GM15510 (cell line): ENCODE measurements around the gene EPN3.

Experiments
- POLR2A ChIP-seq: IDR thresholded peaks from 3 replicates; pipeline ENCODE4 v1.6.1; 2011; ENCODE audit warnings: borderline replicate concordance; ENCODE audit not compliant: insufficient read length; ENCODE audit errors: extremely low read depth

The EPN3 gene

DNA sequence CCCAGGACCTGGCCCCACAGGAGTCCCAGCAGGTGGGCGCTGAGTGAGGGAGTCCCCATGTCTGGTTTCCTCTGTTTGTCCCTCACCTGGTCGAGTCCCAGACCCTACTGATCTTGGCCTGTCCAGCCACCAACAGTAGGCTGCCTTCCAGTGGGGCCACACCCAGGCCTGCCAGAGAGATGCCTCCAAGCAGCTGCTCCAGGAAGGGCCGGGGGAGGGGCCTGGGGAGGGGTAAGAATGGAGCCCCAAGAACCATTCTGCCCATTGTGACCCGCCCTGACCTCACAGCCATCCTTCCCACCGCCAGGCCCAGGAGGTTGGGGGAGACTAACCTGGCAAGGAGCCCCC, 15.2 kb downstream of the EPN3 start:
- TF ChIP-seq POLR2A: no peak

DNA sequence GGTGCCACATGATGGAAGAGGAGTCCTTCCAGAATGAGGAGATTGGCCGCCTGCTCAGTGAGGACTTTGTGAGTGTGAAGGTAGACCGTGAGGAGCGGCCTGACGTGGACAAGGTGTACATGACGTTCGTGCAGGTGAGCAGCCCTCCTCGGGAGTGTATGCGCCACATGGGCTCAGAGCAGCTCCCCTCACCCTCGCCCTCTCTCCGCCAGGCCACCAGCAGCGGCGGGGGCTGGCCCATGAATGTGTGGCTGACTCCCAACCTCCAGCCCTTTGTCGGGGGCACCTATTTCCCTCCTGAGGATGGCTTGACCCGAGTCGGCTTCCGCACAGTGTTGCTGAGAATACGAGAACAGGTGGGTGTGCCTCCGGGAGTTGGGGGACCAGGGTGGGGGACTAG, 16.3 kb downstream of the EPN3 start:
- TF ChIP-seq POLR2A: no peak

DNA sequence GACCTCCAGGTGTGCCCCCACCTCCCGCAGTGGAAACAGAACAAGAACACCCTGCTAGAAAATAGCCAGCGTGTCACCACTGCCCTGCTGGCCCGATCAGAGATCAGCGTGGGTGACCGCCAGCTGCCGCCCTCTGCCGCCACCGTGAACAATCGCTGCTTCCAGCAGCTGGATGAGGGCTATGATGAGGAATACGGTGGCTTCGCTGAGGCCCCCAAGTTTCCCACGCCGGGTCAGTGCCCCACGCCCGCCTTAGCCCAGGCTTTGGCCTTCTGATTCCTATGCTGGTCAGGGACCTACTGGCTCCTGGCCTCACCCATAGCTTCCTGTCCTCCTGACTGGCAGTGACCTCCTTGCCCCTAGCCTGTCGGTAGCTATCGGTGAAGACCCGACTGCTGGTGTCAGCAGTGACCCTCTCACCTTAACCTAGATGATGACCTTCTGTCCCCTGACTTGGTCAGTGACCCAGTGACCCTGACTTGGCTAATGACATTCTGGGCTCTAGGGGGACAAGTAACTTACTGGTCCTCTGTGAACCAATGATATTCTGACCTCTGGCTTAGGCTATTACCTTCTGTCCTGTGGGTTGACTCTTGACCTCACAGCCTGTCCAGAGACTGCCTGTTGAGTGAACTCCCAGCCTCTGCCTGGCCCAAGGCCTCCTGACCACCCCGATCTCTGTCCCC, 16.9 kb downstream of the EPN3 start:
- TF ChIP-seq POLR2A: no peak

- TF ChIP-seq POLR2A: no peak
Observed at GRCh38 chr17:50549969-50550368, 17.4 kb downstream of the EPN3 start.

GRCh38 chr17:50550661-50551432, 18.3 kb downstream of the EPN3 start:
- TF ChIP-seq POLR2A: no peak

GRCh38 chr17:50551433-50551815, 18.9 kb downstream of the EPN3 start:
- no peak for TF ChIP-seq POLR2A

- no peak for TF ChIP-seq POLR2A
Observed at GRCh38 chr17:50551884-50552283, 19.3 kb downstream of the EPN3 start.

GRCh38 chr17:50554201-50554600, 21.7 kb downstream of the EPN3 start:
- no peak for TF ChIP-seq POLR2A

DNA sequence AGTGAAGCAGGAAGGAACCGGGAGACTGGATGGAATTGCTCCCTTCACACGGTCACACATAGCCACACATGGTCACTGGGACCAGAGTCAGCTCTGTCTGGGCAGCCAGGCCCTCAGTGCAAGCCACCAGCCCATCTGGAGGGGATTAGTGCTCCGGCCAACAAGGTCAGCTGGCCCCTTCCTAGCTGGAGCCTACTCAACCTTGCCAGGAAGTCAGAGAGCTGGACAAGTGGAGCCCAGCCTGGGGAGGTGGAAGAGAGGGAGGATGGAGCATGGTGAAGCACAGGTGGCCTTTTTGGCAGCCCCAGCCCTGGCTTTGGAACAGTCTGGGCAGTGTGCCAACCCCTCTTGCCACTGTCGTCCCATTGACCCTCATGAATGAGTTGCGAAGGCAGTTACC, 24.3 kb downstream of the EPN3 start:
- TF ChIP-seq POLR2A: no peak

GRCh38 chr17:50557630-50558029, 25.1 kb downstream of the EPN3 start:
- no peak for TF ChIP-seq POLR2A

- no peak for TF ChIP-seq POLR2A
Observed at GRCh38 chr17:50558091-50558490, 25.6 kb downstream of the EPN3 start.

DNA sequence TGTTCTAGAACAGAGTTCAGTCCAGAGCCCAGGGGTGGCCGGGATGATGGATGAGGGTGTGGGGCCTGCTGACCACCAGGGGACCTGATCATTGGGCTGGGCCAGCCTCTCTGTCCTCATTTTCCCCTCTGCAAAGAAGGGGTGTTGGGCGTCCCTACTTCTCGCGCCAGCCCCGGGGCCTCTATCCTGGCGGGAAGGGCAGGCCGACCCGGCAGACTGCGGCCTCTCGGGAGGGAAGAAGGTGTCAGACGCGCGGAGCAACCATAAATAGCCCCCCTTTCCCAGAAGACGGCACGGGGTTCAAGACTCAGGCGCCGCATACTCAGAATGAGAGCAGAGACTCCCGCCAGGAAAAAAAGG, 26.0 kb downstream of the EPN3 start:
- no peak for TF ChIP-seq POLR2A

- TF ChIP-seq POLR2A: no peak
Observed at GRCh38 chr17:50558941-50559614, 26.5 kb downstream of the EPN3 start.

- TF ChIP-seq POLR2A: no peak
Observed at GRCh38 chr17:50559674-50560184, 27.2 kb downstream of the EPN3 start.

DNA sequence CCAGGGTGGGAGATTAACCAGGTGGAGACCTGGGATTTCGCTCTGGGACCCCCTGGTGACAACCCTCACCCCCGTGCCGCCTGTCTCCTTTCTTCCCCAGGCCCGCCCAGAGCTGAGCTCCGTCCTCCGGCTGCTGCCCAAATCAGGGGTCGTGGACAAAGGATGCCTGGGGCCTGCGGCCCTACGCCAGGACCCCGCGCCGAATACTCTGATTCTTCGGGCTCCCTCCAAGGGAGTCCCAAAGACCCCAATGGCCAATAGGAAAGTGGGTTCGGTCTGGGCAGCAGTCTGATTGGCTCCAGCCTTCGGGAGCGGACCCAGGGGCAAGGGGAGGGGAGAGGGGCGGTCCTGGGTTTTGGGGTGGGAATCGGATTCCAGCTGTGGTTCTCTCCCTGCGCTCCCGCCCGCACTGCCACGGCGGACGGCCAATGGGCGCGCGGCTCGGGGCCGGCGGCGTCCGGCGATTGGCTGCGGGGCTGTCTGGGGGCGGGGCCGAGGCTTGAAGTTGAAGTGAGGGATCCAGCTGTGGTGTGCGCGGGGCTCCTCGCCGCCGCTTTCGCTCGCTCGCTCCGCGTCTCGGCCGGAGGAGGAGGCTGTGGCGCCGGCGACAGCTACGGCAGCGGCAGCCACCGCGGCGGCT, 27.8 kb downstream of the EPN3 start, which contains the start of gene CACNA1G:
Gene CACNA1G, plus strand, starts transcription at position 531 of the 640 bp plus-strand sequence. CDS start 745 bp downstream, outside the sequence.
- TF ChIP-seq POLR2A: no peak
